Upper lobe of right lung (tissue), 1 donor: ENCODE measurements around the gene RALGPS1. TPM values are rescaled to one million over a fixed set of nuclear protein-coding genes. Genes with fewer than 3 reads are reported as not detected.

Experiments
- ATAC-seq: fragments of 200-7000 bp; cut with Tn5 transposase; one replicate; pipeline ENCODE4 v1.9.1; 2020; ENCODE audit warnings: mild to moderate bottlenecking, moderate library complexity
- DNase-seq: peaks from one replicate; pipeline ENCODE4 v3.0.0-alpha.2; 2020
- H3K27ac ChIP-seq: fragments of 200-600 bp; one replicate; pipeline ENCODE4 v1.8.0; 2022
- H3K27me3 ChIP-seq: fragments of 200-600 bp; one replicate; pipeline ENCODE4 v1.8.0; 2022; ENCODE audit warnings: mild to moderate bottlenecking
- H3K36me3 ChIP-seq: fragments of 200-600 bp; one replicate; pipeline ENCODE4 v1.8.0; 2022
- H3K4me1 ChIP-seq: fragments of 200-600 bp; one replicate; pipeline ENCODE4 v1.8.0; 2022
- H3K4me3 ChIP-seq: fragments of 200-600 bp; one replicate; pipeline ENCODE4 v1.8.0; 2022; ENCODE audit warnings: mild to moderate bottlenecking
- H3K9me3 ChIP-seq: fragments of 200-600 bp; one replicate; pipeline ENCODE4 v1.8.0; 2022
- CTCF ChIP-seq: fragments of 200-600 bp; IDR thresholded peaks from one replicate; pipeline ENCODE4 v1.8.0; 2022; ENCODE audit warnings: antibody characterized with exemption
- intact Hi-C: fragments of 100-400 bp; cut with DNase I; formaldehyde crosslinking; loops from one replicate; pipeline ENCODE4 v1.11.0; 2022
- total RNA-seq: library from RNA; stranded (reverse); fragmentation: NEBNext Ultra II Directional; extraction: Animal tissue kit (Norgen Biotek cat#: 25700); gene quantifications from one replicate; pipeline ENCODE4 v1.2.1, GENCODE V29; 2021
- donor health status: DM: no; HTN: yes; CAD: no; lungs with severe emphysema.

RALGPS1 gene
- total RNA-seq, 1 donor from 2014 or later, result 15.9 TPM

- H3K9me3 ChIP-seq, result no peaks in the 10 kb centered on the region
- ATAC-seq (peak; percentile 22), DNase-seq (no peak)
- no peak for TF ChIP-seq CTCF
- H3K4me1 ChIP-seq, result peaks cover 20% of the 10 kb centered on the region
- intact Hi-C loops, result no loop called here
- H3K27me3 ChIP-seq, result no peaks in the 10 kb centered on the region
- no peak overlapping the region for H3K4me3 ChIP-seq
- H3K36me3 ChIP-seq, result no peaks in the 10 kb centered on the region
- peak overlapping the region; percentile 48 for H3K27ac ChIP-seq
Measured at GRCh38 chr9:126989847-126990842, 75.6 kb downstream of the RALGPS1 start.

GRCh38 chr9:126991183-126991582, 76.6 kb downstream of the RALGPS1 start:
- TF ChIP-seq CTCF, result no peak
- no peaks in the 10 kb centered on the region for H3K36me3 ChIP-seq
- no peak overlapping the region for H3K27ac ChIP-seq
- ATAC-seq (no peak), DNase-seq (no peak)
- peaks cover 10% of the 10 kb centered on the region for H3K4me1 ChIP-seq
- no peak overlapping the region for H3K4me3 ChIP-seq
- intact Hi-C loops, result no loop called here
- no peaks in the 10 kb centered on the region for H3K9me3 ChIP-seq
- H3K27me3 ChIP-seq, result no peaks in the 10 kb centered on the region

GRCh38 chr9:126992427-126992826, 77.8 kb downstream of the RALGPS1 start:
- Histone ChIP-seq H3K27me3 (no peaks in the 10 kb centered on the region), H3K4me3 (no peak overlapping the region), H3K4me1 (no peaks in the 10 kb centered on the region), H3K36me3 (no peaks in the 10 kb centered on the region), H3K27ac (no peak overlapping the region), H3K9me3 (no peaks in the 10 kb centered on the region)
- no peak for ATAC-seq
- intact Hi-C loops, result no loop called here
- no peak for DNase-seq
- TF ChIP-seq CTCF, result no peak

GRCh38 chr9:126999315-127000068, 84.9 kb downstream of the RALGPS1 start:
- Histone ChIP-seq H3K27me3 (no peaks in the 10 kb centered on the region), H3K4me3 (no peak overlapping the region), H3K4me1 (no peaks in the 10 kb centered on the region), H3K9me3 (no peaks in the 10 kb centered on the region), H3K36me3 (no peaks in the 10 kb centered on the region), H3K27ac (no peak overlapping the region)
- ATAC-seq, result no peak
- intact Hi-C loops, result no loop called here
- DNase-seq, result no peak
- TF ChIP-seq CTCF, result no peak

GRCh38 chr9:127004946-127005769, 90.6 kb downstream of the RALGPS1 start:
- intact Hi-C loops, result no loop called here
- Histone ChIP-seq H3K9me3 (no peaks in the 10 kb centered on the region), H3K27me3 (no peaks in the 10 kb centered on the region), H3K4me3 (no peak overlapping the region), H3K27ac (no peak overlapping the region), H3K4me1 (no peaks in the 10 kb centered on the region), H3K36me3 (no peaks in the 10 kb centered on the region)
- ATAC-seq (no peak), DNase-seq (no peak)
- TF ChIP-seq CTCF, result no peak
